Thyroid gland (tissue), 4 donors: ENCODE results near the gene PLAU. TPM values are rescaled to one million over a fixed set of nuclear protein-coding genes. Genes with fewer than 3 reads are reported as not detected.
"Not testable (repeated sequence)": the region's sequence is repeated elsewhere in the genome, so short reads cannot be mapped to it uniquely, and the experiment has no call there.

ENCODE experiments used
- DNase-seq, 2 donors: peaks; one replicate each; pipeline ENCODE4 v3.0.0-alpha.2; 2019
- H3K27ac ChIP-seq, 3 donors: fragments of 200-600 bp; sonication (generic); 1 replicate in 2 of 3; 2 replicates in 1 of 3; pipeline ENCODE4 v1.5.1; 2016 to 2019; ENCODE audit warnings: mild to moderate bottlenecking in 1 of 3, moderate library complexity in 1 of 3
- H3K27me3 ChIP-seq: fragments of 200-600 bp; sonication (generic); one replicate; pipeline ENCODE4 v1.5.1; 2019
- H3K36me3 ChIP-seq, 2 donors: fragments of 200-600 bp; sonication (generic); one replicate each; pipeline ENCODE4 v1.5.1; 2016 to 2019
- H3K4me1 ChIP-seq, 2 donors: fragments of 200-600 bp; sonication (generic); one replicate each; pipeline ENCODE4 v1.5.1; 2017 to 2019
- H3K4me3 ChIP-seq, 3 donors: fragments of 200-600 bp; sonication (generic); replicated peaks in 1 of 3; 1 replicate in 2 of 3; 2 replicates in 1 of 3; pipeline ENCODE4 v1.5.1; 2016; ENCODE audit warnings: mild to moderate bottlenecking in 1 of 3
- H3K9me3 ChIP-seq: fragments of 200-600 bp; sonication (generic); one replicate; pipeline ENCODE4 v1.5.1; 2017
- CTCF ChIP-seq, 6 experiments: fragments of 200-600 bp in 3 of 6; fragments of 450-650 bp in 3 of 6; sonication (generic) in 3 of 6; IDR thresholded peaks; one replicate each; pipeline ENCODE4 v1.5.1; 2016 to 2019; ENCODE audit warnings: antibody characterized with exemption in 6 of 6, mild to moderate bottlenecking in 2 of 6, inconsistent platforms in 1 of 6, moderate library complexity in 1 of 6
- POLR2A ChIP-seq, 2 donors: fragments of 450-650 bp; IDR thresholded peaks; one replicate each; pipeline ENCODE4 v1.6.1; 2017; ENCODE audit warnings: antibody characterized with exemption in 2 of 2, mild to moderate bottlenecking in 2 of 2, moderate library complexity in 1 of 2
- WGBS, 2 donors: methylation state at CpG; one replicate each; pipeline ENCODE4 v1.1.5; 2017; 5-methylcytosine and 5-hydroxymethylcytosine counted together
- intact Hi-C: fragments of 100-400 bp; cut with DNase I; formaldehyde crosslinking; loops from one replicate; pipeline ENCODE4 v1.15.1; 2023
- total RNA-seq, 4 donors: library from RNA; depleted of rRNA; stranded (reverse); fragments of >200 nt; gene quantifications; one replicate each; pipeline ENCODE4 v1.2.3, GENCODE V29; 2016

Gene PLAU
- total RNA-seq, 4 donors from 2014 or later = 3.8 to 13.3 (median 7.3) TPM

DNA sequence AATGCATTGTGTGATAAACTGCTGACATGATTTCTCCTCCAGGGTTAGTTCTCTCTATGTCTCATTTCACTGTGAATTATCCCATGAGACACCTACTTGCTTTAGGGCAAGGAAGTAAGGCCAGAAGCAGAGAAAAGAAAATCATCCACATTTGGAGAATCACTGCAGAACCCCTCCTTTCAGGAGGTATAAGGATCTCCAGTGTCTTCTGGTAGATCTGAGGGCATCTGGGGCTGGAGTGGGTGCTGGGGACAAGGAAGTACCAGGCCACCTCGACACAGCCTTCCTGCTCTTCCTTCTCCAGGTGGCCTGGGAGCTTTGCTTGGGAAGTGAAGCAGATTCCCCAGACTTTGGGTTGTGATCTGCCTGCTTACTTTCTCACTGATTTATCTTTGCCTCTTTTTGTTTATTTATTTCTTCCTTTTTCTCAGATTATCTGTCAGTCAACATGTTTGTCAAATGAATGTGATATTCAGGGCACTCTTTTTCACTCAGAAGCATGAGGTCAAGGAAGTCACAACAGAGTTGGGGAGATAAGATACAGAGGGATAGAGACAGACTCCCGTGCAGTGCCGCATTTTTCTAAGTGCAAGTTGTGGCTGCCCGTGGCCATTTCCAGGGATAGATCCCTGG is 24.2 kb upstream of the PLAU start:
- 19 to 30% methylated on average over 4 of the region's 4 CpGs for WGBS, 2 donors

DNA sequence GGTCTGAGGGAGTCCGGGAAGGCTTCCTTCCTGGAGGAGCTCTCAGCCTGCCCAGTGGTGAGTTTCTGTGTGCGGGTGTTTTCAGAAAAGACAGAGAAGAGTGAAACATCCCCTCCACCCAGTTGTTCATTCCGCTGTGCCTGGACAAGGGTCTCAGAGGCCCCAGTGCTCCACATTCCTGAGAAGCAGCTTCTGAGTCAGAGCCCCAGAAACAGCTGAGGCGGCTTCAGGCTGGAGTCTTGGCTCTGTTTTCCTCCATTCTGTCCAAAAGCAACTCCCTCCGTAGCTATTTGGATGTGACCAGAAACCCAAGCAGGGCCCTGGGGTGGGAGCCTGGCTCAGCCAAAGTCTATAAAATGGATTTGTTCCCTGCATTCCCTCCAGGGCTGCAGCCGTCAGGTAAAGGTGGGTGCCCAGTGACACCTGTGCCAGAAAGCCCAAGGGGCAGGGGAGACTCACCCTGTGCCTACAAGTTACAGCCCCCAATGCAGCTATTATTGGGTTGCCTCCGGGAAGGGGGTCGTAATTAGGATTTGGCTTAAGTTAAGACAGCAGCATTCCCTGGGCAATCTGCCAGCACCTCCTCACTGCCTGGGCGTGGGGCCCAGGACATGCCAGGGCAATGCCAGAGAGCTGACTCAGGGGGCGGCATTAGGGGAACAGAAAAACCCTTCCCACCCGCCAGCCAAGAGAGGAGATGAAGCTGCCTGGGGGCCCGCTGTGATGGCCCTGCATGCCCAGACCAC is 23.5 kb upstream of the PLAU start:
- intact Hi-C loops = loop anchor here (2.0 to 10.0 kb wide), 2 partner anchors 53 to 187 kb away; no protein-coding TSS in a partner anchor
- Histone ChIP-seq H3K27ac (peak overlapping the region; percentile 84 to 88 (median 85)), H3K9me3 (no peaks in the 10 kb centered on the region), H3K4me1 (peaks cover 32 to 36% of the 10 kb centered on the region in 2 donors), H3K36me3 (no peaks in the 10 kb centered on the region), H3K27me3 (no peaks in the 10 kb centered on the region), H3K4me3 (no peak overlapping the region)
- peak; percentile 89 to 91 for DNase-seq
- 15 to 24% methylated on average over 10 to 12 of the region's 12 CpGs for WGBS, 2 donors
- TF ChIP-seq CTCF (IDR thresholded peaks at IDR 0.05) = peak in 2 of 6 experiments; percentile 10 to 12
- TF ChIP-seq POLR2A (IDR thresholded peaks at IDR 0.05) = no peak

More for the DNA sequence above, 24.2 kb upstream of the PLAU start:
- intact Hi-C loops = loop anchor here (2.0 to 10.0 kb wide), 2 partner anchors 54 to 188 kb away; no protein-coding TSS in a partner anchor
- DNase-seq = peak in 1 of 2 donors; percentile 26
- Histone ChIP-seq H3K27me3 (no peaks in the 10 kb centered on the region), H3K9me3 (no peaks in the 10 kb centered on the region), H3K4me1 (peaks cover 32 to 36% of the 10 kb centered on the region in 2 donors), H3K27ac (peak overlapping the region; percentile 84 to 88 (median 85)), H3K36me3 (no peaks in the 10 kb centered on the region), H3K4me3 (no peak overlapping the region)
- TF ChIP-seq POLR2A (IDR thresholded peaks at IDR 0.05) (no peak), CTCF (IDR thresholded peaks at IDR 0.05) (no peak)

DNA sequence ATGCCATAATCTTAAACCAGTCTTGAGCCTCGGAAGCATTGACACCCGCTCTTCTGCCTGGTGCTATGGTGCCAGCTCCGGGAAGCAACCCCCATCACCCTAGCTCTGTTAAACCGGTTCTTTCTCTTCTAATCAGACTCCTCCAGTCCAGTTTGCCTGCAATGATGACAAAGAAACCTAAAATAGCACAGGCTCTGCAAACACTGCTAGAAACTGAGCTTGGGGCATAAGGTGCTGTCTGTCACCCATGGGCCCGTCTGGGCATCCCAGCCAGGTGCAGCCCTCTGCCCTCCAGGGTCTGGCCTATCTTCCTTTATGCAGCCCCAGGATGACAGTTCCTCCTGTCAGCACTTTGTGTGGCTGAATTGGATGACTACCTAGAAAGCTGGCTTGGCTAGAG is 22.4 kb upstream of the PLAU start:
- WGBS, 2 donors = 33 to 44% methylated on average over 5 of the region's 5 CpGs
- Histone ChIP-seq H3K4me1 (peaks cover 32 to 36% of the 10 kb centered on the region in 2 donors), H3K27ac (peak overlapping the region; percentile 84 to 88 (median 85)), H3K9me3 (no peaks in the 10 kb centered on the region), H3K27me3 (no peaks in the 10 kb centered on the region), H3K4me3 (no peak overlapping the region), H3K36me3 (no peaks in the 10 kb centered on the region)
- DNase-seq = peak; percentile 64 to 71
- intact Hi-C loops = loop anchor here (10.0 kb wide), 1 partner anchor 186 kb away; no protein-coding TSS in a partner anchor
- TF ChIP-seq CTCF (IDR thresholded peaks at IDR 0.05) (no peak), POLR2A (IDR thresholded peaks at IDR 0.05) (peak in 1 of 2 donors; percentile 15)

DNA sequence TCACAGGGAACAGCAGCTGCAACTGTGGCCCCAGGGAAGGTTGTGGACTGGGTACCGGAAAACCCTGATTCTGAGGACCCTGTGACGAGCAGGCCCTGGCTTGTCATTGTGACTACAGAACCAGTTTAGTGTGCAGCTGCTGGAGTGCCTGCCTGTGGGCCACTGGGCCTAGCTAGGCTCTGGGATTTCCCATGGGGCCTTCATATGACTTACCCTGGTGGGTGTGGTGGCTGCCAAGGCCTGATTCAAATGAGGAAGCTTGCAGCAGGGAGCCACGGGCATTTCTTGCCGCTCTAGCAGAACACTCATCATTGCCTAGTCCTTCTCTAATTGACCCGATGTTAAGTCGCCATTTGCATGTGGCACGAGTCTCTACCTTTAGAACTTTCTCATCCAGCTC is 21.9 kb upstream of the PLAU start:
- Histone ChIP-seq H3K4me1 (peaks cover 32 to 36% of the 10 kb centered on the region in 2 donors), H3K4me3 (no peak overlapping the region), H3K36me3 (no peaks in the 10 kb centered on the region), H3K27ac (peak overlapping the region; percentile 84 to 88 (median 85)), H3K9me3 (no peaks in the 10 kb centered on the region), H3K27me3 (no peaks in the 10 kb centered on the region)
- intact Hi-C loops = loop anchor here (10.0 kb wide), 1 partner anchor 186 kb away; no protein-coding TSS in a partner anchor
- TF ChIP-seq CTCF (IDR thresholded peaks at IDR 0.05) = no peak
- TF ChIP-seq POLR2A (IDR thresholded peaks at IDR 0.05) = no peak
- peak; percentile 42 to 57 for DNase-seq
- 60 to 82% methylated on average over 5 to 7 of the region's 7 CpGs for WGBS, 2 donors

DNA sequence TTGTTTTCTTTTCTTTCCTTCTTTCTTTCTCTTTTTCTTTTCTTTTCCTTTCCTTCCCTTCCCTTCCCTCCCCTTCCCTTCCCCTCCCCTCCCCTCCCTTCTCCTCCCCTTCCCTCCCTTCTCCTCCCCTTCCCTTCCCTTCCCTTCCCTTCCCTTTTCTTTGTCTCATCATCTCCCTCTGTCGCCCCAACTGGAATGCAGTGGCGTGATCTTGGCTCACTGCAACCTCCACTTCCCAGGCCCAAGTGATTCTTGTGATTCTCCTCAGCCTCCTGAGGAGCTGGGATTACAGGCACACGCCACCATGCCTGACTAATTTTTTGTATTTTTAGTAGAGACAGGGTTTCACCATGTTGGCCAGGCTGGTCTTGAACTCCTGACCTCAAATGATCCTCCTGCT is 21.5 kb upstream of the PLAU start:
- not testable (repeated sequence) for H3K27me3 ChIP-seq, H3K9me3 ChIP-seq, H3K4me3 ChIP-seq, H3K36me3 ChIP-seq
- peak overlapping the region in 2 of 3 donors; percentile 85 to 88 for H3K27ac ChIP-seq
- WGBS, 2 donors = 84 to 91% methylated on average over 3 of the region's 3 CpGs
- DNase-seq = peak in 1 of 2 donors; percentile 24
- peaks cover 32 to 36% of the 10 kb centered on the region in 2 donors for H3K4me1 ChIP-seq
- intact Hi-C loops = loop anchor here (10.0 kb wide), 1 partner anchor 185 kb away; no protein-coding TSS in a partner anchor
